PC-3 (cell line): ENCODE results near the gene UBXN2A. TPM values are rescaled to one million over a fixed set of nuclear protein-coding genes. Genes with fewer than 3 reads are reported as not detected.

Experiments
- ATAC-seq: fragments of 200-7000 bp; cut with Tn5 transposase; 2 replicates; pipeline ENCODE4 v1.9.1; 2020; ENCODE audit warnings: mild to moderate bottlenecking, moderate library complexity
- BruUV-seq: library from RNA; stranded (reverse); fragments of 400-500 nt; replicated peaks from 2 replicates; lab custom pipeline; 2021; lab: Mats Ljungman, UMichigan
- CTCF ChIA-PET: fragments of 300-600 bp; sonication (Branson Sonifier 250); formaldehyde crosslinking; loops from one replicate; lab custom pipeline; 2022; ENCODE audit warnings: antibody characterized with exemption; lab: Charles Lee
- POLR2A ChIA-PET: fragments of 300-600 bp; sonication (Branson Sonifier 250); formaldehyde crosslinking; loops from one replicate; lab custom pipeline; 2022; ENCODE audit warnings: antibody characterized with exemption; ENCODE audit not compliant: unreplicated experiment; lab: Charles Lee
- DNase-seq: peaks from one replicate; pipeline ENCODE4 v3.0.0-alpha.2; 2015
- H2AFZ ChIP-seq: fragments of 300-600 bp; sonication (generic); 2 replicates; pipeline ENCODE4 v1.6.0; 2016; ENCODE audit warnings: antibody characterized with exemption, low read length
- H3F3A ChIP-seq: fragments of 300-600 bp; sonication (generic); one replicate; pipeline ENCODE4 v1.6.0; 2017; ENCODE audit warnings: antibody characterized with exemption, low read length, control low read depth, mild to moderate bottlenecking; ENCODE audit not compliant: unreplicated experiment
- H3K27ac ChIP-seq: fragments of 300-600 bp; sonication (generic); 2 replicates; pipeline ENCODE4 v1.5.1; 2016; ENCODE audit warnings: mild to moderate bottlenecking, low read length
- H3K27me3 ChIP-seq: fragments of 300-600 bp; sonication (generic); 2 replicates; pipeline ENCODE4 v1.6.1; 2016; ENCODE audit warnings: low read length, mixed read lengths
- H3K36me3 ChIP-seq: fragments of 300-600 bp; sonication (generic); 2 replicates; pipeline ENCODE4 v1.6.1; 2016; ENCODE audit warnings: low read depth, mixed run types, low read length, mixed read lengths
- H3K4me1 ChIP-seq: fragments of 300-600 bp; sonication (generic); 2 replicates; pipeline ENCODE4 v1.5.1; 2016; ENCODE audit warnings: low read length; ENCODE audit not compliant: insufficient read depth
- H3K4me2 ChIP-seq: fragments of 300-600 bp; sonication (generic); 2 replicates; pipeline ENCODE4 v1.6.0; 2016; ENCODE audit warnings: low read length
- H3K4me3 ChIP-seq: fragments of 300-600 bp; sonication (generic); 2 replicates; pipeline ENCODE4 v1.5.1; 2016; ENCODE audit warnings: mild to moderate bottlenecking, low read length, mixed read lengths
- H3K79me2 ChIP-seq: fragments of 300-600 bp; sonication (generic); 2 replicates; pipeline ENCODE4 v1.6.1; 2017; ENCODE audit warnings: low read length, mixed read lengths
- H3K9ac ChIP-seq: fragments of 300-600 bp; sonication (generic); 2 replicates; pipeline ENCODE4 v1.6.0; 2016; ENCODE audit warnings: mild to moderate bottlenecking, low read length
- H3K9me2 ChIP-seq: fragments of 300-600 bp; sonication (generic); replicated peaks from 2 replicates; pipeline ENCODE4 v1.6.1; 2016; ENCODE audit warnings: mixed run types, low read length, mixed read lengths
- H3K9me3 ChIP-seq: fragments of 300-600 bp; sonication (generic); 2 replicates; pipeline ENCODE4 v1.6.1; 2016; ENCODE audit warnings: low read length, mixed read lengths
- H4K20me1 ChIP-seq: fragments of 300-600 bp; sonication (generic); 2 replicates; pipeline ENCODE4 v1.6.1; 2016; ENCODE audit warnings: low read length, mixed read lengths
- EZH2 ChIP-seq: fragments of 300-600 bp; sonication (generic); IDR thresholded peaks from one replicate; pipeline ENCODE4 v1.6.1; 2017; ENCODE audit warnings: antibody characterized with exemption, mild to moderate bottlenecking, low read length; ENCODE audit not compliant: unreplicated experiment
- EZH2phosphoT487 ChIP-seq: fragments of 300-600 bp; sonication (generic); IDR thresholded peaks from 2 replicates; pipeline ENCODE4 v1.6.1; 2018; ENCODE audit warnings: mild to moderate bottlenecking, antibody characterized with exemption, low read length, borderline replicate concordance
- intact Hi-C: fragments of 100-400 bp; cut with micrococcal nuclease; formaldehyde crosslinking; loops from 2 replicates; pipeline ENCODE4 v1.9.0; 2023
- total RNA-seq: library from RNA; depleted of rRNA; stranded (reverse); fragments of >200 nt; gene quantifications from 2 replicates; pipeline ENCODE4 v1.2.3, GENCODE V29; 2014
- TF ChIP-seq, protein P1 (sequence below): fragments of 300-600 bp; sonication (generic); conservative IDR thresholded peaks from 2 replicates; pipeline ENCODE4 v1.5.1; 2017; ENCODE audit warnings: antibody characterized with exemption, low read depth, mild to moderate bottlenecking, low read length

Gene UBXN2A
- total RNA-seq, 1 experiment from 2014 or later, result 15.4 TPM

DNA sequence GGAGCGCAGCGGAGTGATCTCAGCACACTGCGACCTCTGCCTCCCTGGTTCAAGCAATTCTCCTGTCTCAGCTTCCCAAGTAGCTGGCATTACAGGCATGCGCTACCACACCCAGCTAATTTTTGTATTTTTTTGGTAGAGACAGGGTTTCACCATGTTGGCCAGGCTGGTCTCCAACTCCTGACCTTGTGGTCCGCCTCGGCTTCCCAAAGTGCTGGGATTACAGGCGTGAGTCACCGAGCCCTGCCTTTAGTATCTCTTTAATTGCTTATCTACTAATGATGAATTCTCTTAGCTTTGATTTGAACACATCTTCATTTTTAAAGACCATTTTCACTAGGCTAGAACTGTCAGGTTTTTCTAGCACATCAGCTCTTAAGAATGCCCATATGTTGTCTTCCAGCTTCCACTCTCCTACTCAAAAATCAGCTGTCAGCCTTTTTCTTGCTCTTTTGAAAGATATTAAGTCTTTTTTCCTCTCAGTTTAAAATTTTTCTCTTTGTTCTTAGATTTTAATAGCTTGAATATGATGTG, 53.5 kb downstream of the UBXN2A start:
- ChIA-PET CTCF (no interaction called here), POLR2A (interaction anchor here (0.7 kb wide), 1 partner anchor 52 kb away, joined by 3 read pairs; no protein-coding TSS in a partner anchor)
- Histone ChIP-seq H3K4me1 (no peaks in the 10 kb centered on the region), H3K4me2 (no peak overlapping the region), H2AFZ (no peak overlapping the region), H3K9me2 (no peaks in the 10 kb centered on the region), H3K27ac (no peak overlapping the region), H3K79me2 (no peaks in the 10 kb centered on the region), H3K9ac (no peak overlapping the region), H3F3A (no peaks in the 10 kb centered on the region), H3K36me3 (no peaks in the 10 kb centered on the region), H3K27me3 (no peaks in the 10 kb centered on the region), H4K20me1 (no peaks in the 10 kb centered on the region), H3K4me3 (no peak overlapping the region), H3K9me3 (no peaks in the 10 kb centered on the region)
- TF ChIP-seq, protein P1, sequence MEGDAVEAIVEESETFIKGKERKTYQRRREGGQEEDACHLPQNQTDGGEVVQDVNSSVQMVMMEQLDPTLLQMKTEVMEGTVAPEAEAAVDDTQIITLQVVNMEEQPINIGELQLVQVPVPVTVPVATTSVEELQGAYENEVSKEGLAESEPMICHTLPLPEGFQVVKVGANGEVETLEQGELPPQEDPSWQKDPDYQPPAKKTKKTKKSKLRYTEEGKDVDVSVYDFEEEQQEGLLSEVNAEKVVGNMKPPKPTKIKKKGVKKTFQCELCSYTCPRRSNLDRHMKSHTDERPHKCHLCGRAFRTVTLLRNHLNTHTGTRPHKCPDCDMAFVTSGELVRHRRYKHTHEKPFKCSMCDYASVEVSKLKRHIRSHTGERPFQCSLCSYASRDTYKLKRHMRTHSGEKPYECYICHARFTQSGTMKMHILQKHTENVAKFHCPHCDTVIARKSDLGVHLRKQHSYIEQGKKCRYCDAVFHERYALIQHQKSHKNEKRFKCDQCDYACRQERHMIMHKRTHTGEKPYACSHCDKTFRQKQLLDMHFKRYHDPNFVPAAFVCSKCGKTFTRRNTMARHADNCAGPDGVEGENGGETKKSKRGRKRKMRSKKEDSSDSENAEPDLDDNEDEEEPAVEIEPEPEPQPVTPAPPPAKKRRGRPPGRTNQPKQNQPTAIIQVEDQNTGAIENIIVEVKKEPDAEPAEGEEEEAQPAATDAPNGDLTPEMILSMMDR, result no peak
- TF ChIP-seq EZH2phosphoT487 (no peak), EZH2 (no peak)
- DNase-seq, result no peak
- intact Hi-C loops, result no loop called here
- ATAC-seq, result no peak
- no TSS peak for BruUV-seq

DNA sequence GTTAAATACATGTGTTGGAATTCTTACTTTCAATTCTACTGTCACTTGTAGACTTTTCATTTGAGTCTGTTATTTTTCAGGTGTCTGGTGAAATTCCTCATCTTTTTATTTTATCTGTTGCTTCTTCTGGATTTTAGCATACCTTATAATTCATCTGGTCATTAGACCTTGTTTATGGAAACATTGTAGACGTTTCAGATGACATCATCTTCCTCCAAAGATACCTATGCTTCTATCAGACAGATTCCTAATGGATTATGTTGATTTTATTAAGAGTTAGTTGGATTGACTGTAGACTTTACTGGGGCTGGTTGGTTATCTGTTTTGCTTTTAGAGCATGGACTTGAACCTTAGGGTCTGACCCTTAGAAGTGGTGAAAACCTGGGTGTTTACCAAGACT, 54.3 kb downstream of the UBXN2A start:
- no peak overlapping the region for H3K27ac ChIP-seq
- no peak overlapping the region for H3K4me3 ChIP-seq
- no peak overlapping the region for H2AFZ ChIP-seq
- TF ChIP-seq EZH2 (no peak), EZH2phosphoT487 (no peak)
- TF ChIP-seq, protein P1, result no peak
- H3K4me1 ChIP-seq, result no peaks in the 10 kb centered on the region
- ChIA-PET CTCF (no interaction called here), POLR2A (no interaction called here)
- no peak for DNase-seq
- no peak overlapping the region for H3K9ac ChIP-seq
- no peak overlapping the region for H3K4me2 ChIP-seq
- no peak for ATAC-seq
- H3K27me3 ChIP-seq, result no peaks in the 10 kb centered on the region
- H3F3A ChIP-seq, result no peaks in the 10 kb centered on the region
- no TSS peak for BruUV-seq
- no peaks in the 10 kb centered on the region for H3K9me2 ChIP-seq
- no peaks in the 10 kb centered on the region for H3K79me2 ChIP-seq
- intact Hi-C loops, result no loop called here
- H3K36me3 ChIP-seq, result no peaks in the 10 kb centered on the region
- H3K9me3 ChIP-seq, result no peaks in the 10 kb centered on the region
- no peaks in the 10 kb centered on the region for H4K20me1 ChIP-seq

DNA sequence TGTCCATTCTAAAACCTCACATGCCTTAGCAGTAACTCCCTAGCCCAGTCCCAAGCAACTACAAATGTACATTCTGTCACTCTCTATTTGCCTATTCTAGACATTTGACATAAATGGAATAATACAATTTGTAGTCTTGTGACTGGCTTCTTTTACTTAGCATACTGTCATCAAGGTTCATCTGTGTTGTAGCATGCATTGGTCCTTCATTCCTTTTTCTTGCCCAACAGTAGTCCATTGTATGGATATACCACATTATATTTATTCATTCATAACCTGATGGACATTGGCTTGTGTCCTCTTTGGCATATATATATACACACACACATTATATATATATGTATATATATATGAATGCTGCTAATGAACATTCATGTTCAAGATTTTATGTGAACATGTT, 67.4 kb downstream of the UBXN2A start:
- H3F3A ChIP-seq, result no peaks in the 10 kb centered on the region
- DNase-seq (no peak), ATAC-seq (no peak)
- no peaks in the 10 kb centered on the region for H3K36me3 ChIP-seq
- no peaks in the 10 kb centered on the region for H3K27me3 ChIP-seq
- H3K79me2 ChIP-seq, result no peaks in the 10 kb centered on the region
- H3K9ac ChIP-seq, result no peak overlapping the region
- POLR2A ChIA-PET, result no interaction called here
- TF ChIP-seq, protein P1, result no peak
- H3K4me3 ChIP-seq, result no peak overlapping the region
- H3K9me2 ChIP-seq, result no peaks in the 10 kb centered on the region
- CTCF ChIA-PET, result no interaction called here
- H4K20me1 ChIP-seq, result no peaks in the 10 kb centered on the region
- intact Hi-C loops, result no loop called here
- H2AFZ ChIP-seq, result no peak overlapping the region
- no TSS peak for BruUV-seq
- H3K27ac ChIP-seq, result no peak overlapping the region
- no peak overlapping the region for H3K4me2 ChIP-seq
- H3K9me3 ChIP-seq, result no peaks in the 10 kb centered on the region
- H3K4me1 ChIP-seq, result peaks cover 6% of the 10 kb centered on the region
